H1 (cell line): ENCODE results near the gene TLL1. TPM values are rescaled to one million over a fixed set of nuclear protein-coding genes. Genes with fewer than 3 reads are reported as not detected.

Source experiments
- BCL11A ChIP-seq, 2 experiments: IDR thresholded peaks; one replicate each; pipeline ENCODE4 v1.6.1; 2011; ENCODE audit warnings: low read depth in 2 of 2, low read length in 2 of 2, mild to moderate bottlenecking in 2 of 2
- CBX5 ChIP-seq: fragments of 300-800, 300-1000 bp; sonication (generic); IDR thresholded peaks from 2 replicates; pipeline ENCODE4 v1.7.1; 2016; ENCODE audit warnings: antibody characterized with exemption, low read length, low read depth
- CHD2 ChIP-seq: IDR thresholded peaks from 2 replicates; pipeline ENCODE4 v1.6.1; 2012; ENCODE audit warnings: low read length, improper control_type of control experiment
- GTF2F1 ChIP-seq: IDR thresholded peaks from 2 replicates; pipeline ENCODE4 v1.6.1; 2012; ENCODE audit warnings: low read depth, low read length, improper control_type of control experiment, borderline replicate concordance
- JUN ChIP-seq: IDR thresholded peaks from 2 replicates; pipeline ENCODE4 v1.6.1; 2011; ENCODE audit warnings: low read depth, mild to moderate bottlenecking, improper control_type of control experiment, low read length
- SIRT6 ChIP-seq: IDR thresholded peaks from one replicate; pipeline ENCODE4 v1.7.1; 2012; ENCODE audit warnings: low read length, inconsistent platforms
- SP2 ChIP-seq: IDR thresholded peaks from 2 replicates; pipeline ENCODE4 v1.6.1; 2012; ENCODE audit warnings: mild to moderate bottlenecking, low read length, inconsistent platforms
- ZNF274 ChIP-seq: IDR thresholded peaks from 2 replicates; pipeline ENCODE4 v1.7.0; 2012; ENCODE audit warnings: low read length, borderline replicate concordance; ENCODE audit errors: extremely low read depth
- polyA plus RNA-seq, 7 experiments: library from polyadenylated mRNA; depleted of rRNA in 3 of 7; stranded (reverse) in 5 of 7; unstranded in 2 of 7; fragments of >200 nt in 5 of 7; fragments of 200-250 nt in 2 of 7; gene quantifications; 1 replicate in 5 of 7; 2 replicates in 1 of 7; 4 replicates in 1 of 7; pipeline versions ENCODE4 v1.2.1 to v1.2.3, GENCODE V29; 2011 to 2013; ENCODE audit warnings: missing spikeins in 2 of 7, mixed read lengths in 2 of 7
- total RNA-seq: library from RNA; stranded (reverse); fragmentation: NEBNext Ultra II Directional; extraction: Animal tissue kit (Norgen Biotek cat#: 25700); gene quantifications from 2 replicates; pipeline ENCODE4 v1.2.1, GENCODE V29; 2021

The TLL1 gene
- total and polyA plus RNA-seq, 2 of the 8 experiments (the other 6 are each of a cell fraction or from before 2014, with no cell fraction given) = 0.18 to 1.1 TPM

GRCh38 chr4:166140951-166141350 is 267.9 kb downstream of the TLL1 start (continued):
- TF ChIP-seq BCL11A (IDR thresholded peaks at IDR 0.05; ENCODE audit: low read depth in 2 of 2, low read length in 2 of 2) = no peak
- TF ChIP-seq CBX5 = no peak
- TF ChIP-seq JUN = no peak
- no peak for TF ChIP-seq SP2
- TF ChIP-seq SIRT6 = no peak
- TF ChIP-seq GTF2F1 = no peak
- no peak for TF ChIP-seq CHD2
- TF ChIP-seq ZNF274 = no peak
